Activated CD4-positive, alpha-beta T cell treated with anti-CD3 and anti-CD28 coated beads for 48 hours (primary cell): ENCODE results near the gene MEIS2.
"Not testable (repeated sequence)": the region's sequence is repeated elsewhere in the genome, so short reads cannot be mapped to it uniquely, and the experiment has no call there.

Source experiments
- DNase-seq: peaks from one replicate; pipeline ENCODE4 v3.0.0-alpha.2; 2020

MEIS2 gene

GRCh38 chr15:37004373-37004869, 95.9 kb downstream of the MEIS2 start:
- DNase-seq, result no peak

- DNase-seq, result no peak
These were observed 98.2 kb downstream of the MEIS2 start for GRCh38 chr15:37002041-37002672.

- DNase-seq, result no peak
These were observed 98.9 kb downstream of the MEIS2 start for GRCh38 chr15:37001417-37001816.

GRCh38 chr15:36999778-37000177, 100.6 kb downstream of the MEIS2 start:
- no peak for DNase-seq

GRCh38 chr15:36996538-36997181, 103.7 kb downstream of the MEIS2 start:
- no peak for DNase-seq

- no peak for DNase-seq
These were observed 104.2 kb downstream of the MEIS2 start for GRCh38 chr15:36996121-36996520.

- no peak for DNase-seq
These were observed 105.6 kb downstream of the MEIS2 start for GRCh38 chr15:36994790-36995189.

- DNase-seq, result no peak
These were observed 107.9 kb downstream of the MEIS2 start for GRCh38 chr15:36992454-36992853.

GRCh38 chr15:36988947-36989346, 111.4 kb downstream of the MEIS2 start:
- DNase-seq, result no peak

- DNase-seq, result no peak
These were observed 117.9 kb downstream of the MEIS2 start for GRCh38 chr15:36982430-36982829.

GRCh38 chr15:36980281-36980680, 120.1 kb downstream of the MEIS2 start:
- not testable (repeated sequence) for DNase-seq

GRCh38 chr15:36978625-36979024, 121.7 kb downstream of the MEIS2 start:
- DNase-seq, result no peak

- no peak for DNase-seq
These were observed 122.2 kb downstream of the MEIS2 start for GRCh38 chr15:36978126-36978525.

- no peak for DNase-seq
These were observed 122.7 kb downstream of the MEIS2 start for GRCh38 chr15:36977659-36978058.

- DNase-seq, result no peak
These were observed 127.6 kb downstream of the MEIS2 start for GRCh38 chr15:36972704-36973103.

GRCh38 chr15:36970522-36970921, 129.8 kb downstream of the MEIS2 start:
- no peak for DNase-seq

GRCh38 chr15:36967929-36968328, 132.4 kb downstream of the MEIS2 start:
- no peak for DNase-seq

- no peak for DNase-seq
These were observed 133.6 kb downstream of the MEIS2 start for GRCh38 chr15:36966708-36967107.

- DNase-seq, result no peak
These were observed 134.6 kb downstream of the MEIS2 start for GRCh38 chr15:36965570-36966342.

- DNase-seq, result no peak
These were observed 135.7 kb downstream of the MEIS2 start for GRCh38 chr15:36964626-36965025.

GRCh38 chr15:36961956-36962355, 138.4 kb downstream of the MEIS2 start:
- DNase-seq, result no peak

GRCh38 chr15:36960947-36961227, 139.5 kb downstream of the MEIS2 start:
- no peak for DNase-seq

GRCh38 chr15:36960179-36960946, 140.0 kb downstream of the MEIS2 start:
- no peak for DNase-seq
